ENCODE results near the gene BDKRB2.

DNA sequence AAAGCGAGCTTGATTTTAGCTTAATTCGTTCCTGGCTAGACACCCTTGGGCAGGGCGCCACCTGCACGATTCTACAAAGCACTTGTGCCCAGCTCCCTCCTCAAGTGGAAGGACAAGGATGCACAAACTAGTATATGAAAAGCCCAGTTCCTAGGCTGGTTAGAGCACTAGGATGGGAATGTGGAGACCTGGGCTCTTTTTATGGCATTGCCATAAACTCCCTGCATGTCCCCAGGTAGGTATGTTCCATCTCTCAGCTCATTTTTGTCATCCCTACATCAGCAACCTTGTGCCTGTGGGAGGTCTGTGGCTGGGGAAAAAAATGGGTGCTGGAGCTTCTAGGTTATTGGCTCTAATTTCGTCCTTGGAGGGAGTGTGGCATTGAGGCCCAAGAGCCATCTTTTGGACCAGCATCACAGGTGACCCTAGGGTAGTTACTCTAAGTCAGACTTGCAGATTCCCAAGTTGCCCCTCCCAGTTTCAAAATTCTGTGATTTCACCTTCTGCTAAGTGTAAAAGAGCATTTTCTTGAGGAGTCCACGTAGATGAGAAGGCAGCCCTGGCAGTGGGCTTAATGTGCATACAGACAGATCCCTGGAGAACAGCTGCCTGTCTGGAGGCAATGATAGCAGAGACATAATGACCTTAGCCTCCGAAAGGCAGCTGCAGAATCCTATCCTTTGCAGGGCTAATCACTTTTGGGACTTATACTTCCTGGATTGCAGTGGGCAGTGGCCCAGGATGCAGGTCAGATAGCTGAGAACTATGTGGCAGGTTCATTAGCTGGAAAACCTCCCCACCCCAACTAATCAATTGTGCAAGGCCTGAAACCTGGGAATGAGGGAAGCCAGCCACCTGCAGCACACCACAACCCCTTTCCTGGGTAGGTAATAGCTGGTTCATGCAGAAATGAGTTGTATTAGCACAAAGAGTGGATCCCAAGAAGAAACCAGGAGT is 47.6 kb upstream of the BDKRB2 start:
- TF ChIP-seq, protein P1, sequence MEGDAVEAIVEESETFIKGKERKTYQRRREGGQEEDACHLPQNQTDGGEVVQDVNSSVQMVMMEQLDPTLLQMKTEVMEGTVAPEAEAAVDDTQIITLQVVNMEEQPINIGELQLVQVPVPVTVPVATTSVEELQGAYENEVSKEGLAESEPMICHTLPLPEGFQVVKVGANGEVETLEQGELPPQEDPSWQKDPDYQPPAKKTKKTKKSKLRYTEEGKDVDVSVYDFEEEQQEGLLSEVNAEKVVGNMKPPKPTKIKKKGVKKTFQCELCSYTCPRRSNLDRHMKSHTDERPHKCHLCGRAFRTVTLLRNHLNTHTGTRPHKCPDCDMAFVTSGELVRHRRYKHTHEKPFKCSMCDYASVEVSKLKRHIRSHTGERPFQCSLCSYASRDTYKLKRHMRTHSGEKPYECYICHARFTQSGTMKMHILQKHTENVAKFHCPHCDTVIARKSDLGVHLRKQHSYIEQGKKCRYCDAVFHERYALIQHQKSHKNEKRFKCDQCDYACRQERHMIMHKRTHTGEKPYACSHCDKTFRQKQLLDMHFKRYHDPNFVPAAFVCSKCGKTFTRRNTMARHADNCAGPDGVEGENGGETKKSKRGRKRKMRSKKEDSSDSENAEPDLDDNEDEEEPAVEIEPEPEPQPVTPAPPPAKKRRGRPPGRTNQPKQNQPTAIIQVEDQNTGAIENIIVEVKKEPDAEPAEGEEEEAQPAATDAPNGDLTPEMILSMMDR (IDR thresholded peaks at IDR 0.05) = no peak
- TF ChIP-seq POLR2AphosphoS5 (IDR thresholded peaks at IDR 0.05; ENCODE audit: low read depth, low read length) (no peak), SIN3A (IDR thresholded peaks at IDR 0.05; ENCODE audit: borderline replicate concordance, insufficient read depth, low read depth, low read length) (no peak)
- TF ChIP-seq, protein P2, sequence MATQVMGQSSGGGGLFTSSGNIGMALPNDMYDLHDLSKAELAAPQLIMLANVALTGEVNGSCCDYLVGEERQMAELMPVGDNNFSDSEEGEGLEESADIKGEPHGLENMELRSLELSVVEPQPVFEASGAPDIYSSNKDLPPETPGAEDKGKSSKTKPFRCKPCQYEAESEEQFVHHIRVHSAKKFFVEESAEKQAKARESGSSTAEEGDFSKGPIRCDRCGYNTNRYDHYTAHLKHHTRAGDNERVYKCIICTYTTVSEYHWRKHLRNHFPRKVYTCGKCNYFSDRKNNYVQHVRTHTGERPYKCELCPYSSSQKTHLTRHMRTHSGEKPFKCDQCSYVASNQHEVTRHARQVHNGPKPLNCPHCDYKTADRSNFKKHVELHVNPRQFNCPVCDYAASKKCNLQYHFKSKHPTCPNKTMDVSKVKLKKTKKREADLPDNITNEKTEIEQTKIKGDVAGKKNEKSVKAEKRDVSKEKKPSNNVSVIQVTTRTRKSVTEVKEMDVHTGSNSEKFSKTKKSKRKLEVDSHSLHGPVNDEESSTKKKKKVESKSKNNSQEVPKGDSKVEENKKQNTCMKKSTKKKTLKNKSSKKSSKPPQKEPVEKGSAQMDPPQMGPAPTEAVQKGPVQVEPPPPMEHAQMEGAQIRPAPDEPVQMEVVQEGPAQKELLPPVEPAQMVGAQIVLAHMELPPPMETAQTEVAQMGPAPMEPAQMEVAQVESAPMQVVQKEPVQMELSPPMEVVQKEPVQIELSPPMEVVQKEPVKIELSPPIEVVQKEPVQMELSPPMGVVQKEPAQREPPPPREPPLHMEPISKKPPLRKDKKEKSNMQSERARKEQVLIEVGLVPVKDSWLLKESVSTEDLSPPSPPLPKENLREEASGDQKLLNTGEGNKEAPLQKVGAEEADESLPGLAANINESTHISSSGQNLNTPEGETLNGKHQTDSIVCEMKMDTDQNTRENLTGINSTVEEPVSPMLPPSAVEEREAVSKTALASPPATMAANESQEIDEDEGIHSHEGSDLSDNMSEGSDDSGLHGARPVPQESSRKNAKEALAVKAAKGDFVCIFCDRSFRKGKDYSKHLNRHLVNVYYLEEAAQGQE (IDR thresholded peaks at IDR 0.05; ENCODE audit: insufficient read depth in 1 of 2, low read depth in 2 of 2, low read length in 1 of 2) = no peak
